HepG2 (cell line): Measurements from ENCODE around the gene MICALL2. TPM values are rescaled to one million over a fixed set of nuclear protein-coding genes. Genes with fewer than 3 reads are reported as not detected.

ENCODE experiments used
- ATAC-seq: fragments of 200-7000 bp; cut with Tn5 transposase; 3 replicates; pipeline ENCODE4 v1.9.1; 2020; ENCODE audit warnings: mild to moderate bottlenecking, moderate library complexity
- BruUV-seq: library from RNA; stranded (reverse); fragments of 400-500 nt; replicated peaks from 2 replicates; lab custom pipeline; 2021; lab: Mats Ljungman, UMichigan
- CTCF ChIA-PET: fragments of 300-600 bp; formaldehyde crosslinking; extraction: SDS; loops from one replicate; lab custom pipeline; 2021; ENCODE audit warnings: low total read pairs, inconsistent platforms, low intra/inter-chr PET ratio; lab: Yijun Ruan, JAX
- POLR2A ChIA-PET: fragments of 350-600 bp; sonication (Branson Sonifier 250); formaldehyde crosslinking; loops from one replicate; lab custom pipeline; 2020; ENCODE audit warnings: antibody characterized with exemption, inconsistent platforms; lab: Yijun Ruan, JAX
- DNase-seq: peaks from one replicate; pipeline ENCODE4 v3.0.0-alpha.2; 2015; ENCODE audit warnings: low spot score
- FAIRE-seq: peaks from 3 replicates; lab custom pipeline; 2011; peaks lifted over from hg19 to GRCh38; lab: Jason Lieb, UNC
- H2AFZ ChIP-seq: one replicate; pipeline ENCODE4 v1.6.1; 2011; ENCODE audit warnings: low read length, inconsistent platforms
- H3K27ac ChIP-seq: fragments of 300-600 bp; 3 replicates; pipeline ENCODE4 v1.8.0; 2011; ENCODE audit warnings: mixed run types, mild to moderate bottlenecking, mixed read lengths, low read length, inconsistent platforms; ENCODE audit not compliant: insufficient read depth; ENCODE audit errors: extremely low read length
- H3K27me3 ChIP-seq, 2 experiments: fragments of 200-600 bp in 1 of 2; 2 replicates in 1 of 2; 3 replicates in 1 of 2; pipeline versions ENCODE4 v1.6.0 to v1.8.0; 2011; ENCODE audit warnings: low read length in 2 of 2, mild to moderate bottlenecking in 2 of 2, moderate library complexity in 2 of 2, inconsistent platforms in 1 of 2; ENCODE audit not compliant: insufficient read depth in 2 of 2, control insufficient read depth in 1 of 2
- H3K36me3 ChIP-seq, 2 experiments: fragments of 200-600 bp in 1 of 2; replicated peaks in 1 of 2; 2 replicates in 1 of 2; 3 replicates in 1 of 2; pipeline versions ENCODE4 v1.5.1 to v1.8.0; 2011; ENCODE audit warnings: low read length in 2 of 2, inconsistent platforms in 1 of 2; ENCODE audit not compliant: insufficient read depth in 2 of 2, control insufficient read depth in 1 of 2
- H3K4me1 ChIP-seq: 2 replicates; pipeline ENCODE4 v1.5.1; 2012; ENCODE audit warnings: low read length, inconsistent platforms; ENCODE audit not compliant: insufficient read depth
- H3K4me2 ChIP-seq: 2 replicates; pipeline ENCODE4 v1.6.0; 2011; ENCODE audit warnings: low read depth, low read length, inconsistent platforms
- H3K4me3 ChIP-seq, 3 experiments: fragments of 200-600 bp in 1 of 3; sonication (generic), shearing (Covaris generic) in 1 of 3; replicated peaks in 1 of 3; 2 replicates each; pipeline ENCODE4 v1.5.1; 2011 to 2016; ENCODE audit warnings: low read length in 3 of 3, inconsistent platforms in 2 of 3, low read depth in 2 of 3, mild to moderate bottlenecking in 2 of 3, control low read depth in 1 of 3, mixed read lengths in 1 of 3; ENCODE audit not compliant: insufficient read depth in 1 of 3
- H3K79me2 ChIP-seq: one replicate; pipeline ENCODE4 v1.6.1; 2011; ENCODE audit warnings: low read length, inconsistent platforms; ENCODE audit not compliant: insufficient read depth
- H3K9ac ChIP-seq: 2 replicates; pipeline ENCODE4 v1.6.0; 2011; ENCODE audit warnings: mild to moderate bottlenecking, low read depth, low read length, inconsistent platforms; ENCODE audit not compliant: insufficient read depth
- H3K9me3 ChIP-seq: 2 replicates; pipeline ENCODE4 v1.5.1; 2012; ENCODE audit warnings: mild to moderate bottlenecking, low read length
- H4K20me1 ChIP-seq: 2 replicates; pipeline ENCODE4 v1.6.0; 2011; ENCODE audit warnings: inconsistent platforms, mild to moderate bottlenecking, low read length, moderate library complexity; ENCODE audit not compliant: insufficient read depth
- CBX2 ChIP-seq, 2 experiments: fragments of 200-600 bp in 1 of 2; sonication (generic); formaldehyde crosslinking in 1 of 2; IDR thresholded peaks; 2 replicates each; pipeline versions ENCODE4 v1.7.0 to v1.8.1; 2018 to 2022; ENCODE audit warnings: low read depth in 2 of 2, low read length in 1 of 2, mild to moderate bottlenecking in 1 of 2, missing genetic modification reagents in 1 of 2
- HNF4A ChIP-seq: sonication (generic); formaldehyde crosslinking; IDR thresholded peaks from 2 replicates; pipeline ENCODE4 v1.4.0; 2020; ENCODE audit warnings: missing genetic modification reagents
- KDM2A ChIP-seq: sonication (generic); formaldehyde crosslinking; IDR thresholded peaks from 2 replicates; pipeline ENCODE4 v1.4.0; 2020; ENCODE audit warnings: low read depth, missing genetic modification reagents, borderline replicate concordance
- NR2F6 ChIP-seq, 2 experiments: IDR thresholded peaks; 2 replicates each; pipeline ENCODE4 v1.6.1; 2016; ENCODE audit warnings: antibody characterized with exemption in 1 of 2, mild to moderate bottlenecking in 1 of 2
- RNF219 ChIP-seq: sonication (generic); formaldehyde crosslinking; IDR thresholded peaks from 2 replicates; pipeline ENCODE4 v1.5.0; 2020; ENCODE audit warnings: mild to moderate bottlenecking, missing genetic modification reagents
- SRF ChIP-seq: IDR thresholded peaks from 2 replicates; pipeline ENCODE4 v1.6.1; 2011; ENCODE audit warnings: mild to moderate bottlenecking, low read depth, low read length, moderate library complexity
- ZNF350 ChIP-seq: sonication (generic); formaldehyde crosslinking; IDR thresholded peaks from 2 replicates; pipeline ENCODE4 v1.4.0; 2020; ENCODE audit warnings: mild to moderate bottlenecking, low read depth, missing genetic modification reagents, borderline replicate concordance
- ZNF362 ChIP-seq: sonication (generic); formaldehyde crosslinking; IDR thresholded peaks from 2 replicates; pipeline ENCODE4 v1.4.0; 2020; ENCODE audit warnings: missing genetic modification reagents, mild to moderate bottlenecking, borderline replicate concordance
- ZNF530 ChIP-seq: sonication (generic); formaldehyde crosslinking; IDR thresholded peaks from 2 replicates; pipeline ENCODE4 v1.5.0; 2020; ENCODE audit warnings: low read depth, mild to moderate bottlenecking, missing genetic modification reagents
- ZNF563 ChIP-seq: sonication (generic); formaldehyde crosslinking; IDR thresholded peaks from 2 replicates; pipeline ENCODE4 v1.8.0; 2022; ENCODE audit warnings: mild to moderate bottlenecking, moderate library complexity, missing genetic modification reagents
- ZNF737 ChIP-seq: sonication (generic); formaldehyde crosslinking; IDR thresholded peaks from 2 replicates; pipeline ENCODE4 v1.5.0; 2020; ENCODE audit warnings: missing genetic modification reagents, mild to moderate bottlenecking, borderline replicate concordance
- WGBS: methylation state at CpG from one replicate; pipeline ENCODE4 v1.1.6; 2017; ENCODE audit warnings: low lambda C conversion rate; 5-methylcytosine and 5-hydroxymethylcytosine counted together
- in situ Hi-C: cut with HindIII; loops from 2 replicates; pipeline ENCODE4 v1.10.0; 2017; ENCODE audit warnings: low pct_unique_long_range_greater_than_20kb; ENCODE audit not compliant: extremely low pct_ligation_motif_present
- intact Hi-C: fragments of 100-400 bp; cut with micrococcal nuclease; formaldehyde crosslinking; loops from one replicate; pipeline ENCODE4 v1.10.0; 2022; ENCODE audit not compliant: unreplicated experiment
- polyA plus RNA-seq, 8 experiments: library from polyadenylated mRNA; depleted of rRNA in 3 of 8; stranded (reverse) in 7 of 8; unstranded in 1 of 8; fragments of >200 nt; fragmentation: Illumina TruSeq in 4 of 8; extraction: Trizol in 4 of 8; gene quantifications; 2 replicates each; pipeline versions ENCODE4 v1.2.1 to v1.2.3, GENCODE V29; 2011 to 2016; ENCODE audit warnings: low read depth in 4 of 8, missing spikeins in 1 of 8, mixed read lengths in 1 of 8; ENCODE audit not compliant: insufficient read depth in 1 of 8
- total RNA-seq, 5 experiments: library from RNA; depleted of rRNA; stranded (reverse); fragments of >200 nt; fragmentation: Illumina TruSeq; extraction: Trizol; gene quantifications; 2 replicates each; pipeline ENCODE4 v1.2.3, GENCODE V29; 2016; ENCODE audit warnings: low read depth in 1 of 5

Gene MICALL2
- total and polyA plus RNA-seq, 2 of the 13 experiments (the other 11 are each of a cell fraction or from before 2014, with no cell fraction given): 5.8 to 12.4 TPM

GRCh38 chr7:1475393-1475792 lies 16.1 kb upstream of the MICALL2 start:
- H3K27ac ChIP-seq: no peak overlapping the region
- DNase-seq: no peak
- no TSS peak for BruUV-seq
- intact Hi-C loops (no loop called here), in situ Hi-C loops (no loop called here)
- H3K36me3 ChIP-seq: peaks cover 17 to 20% of the 10 kb centered on the region in 2 experiments; a peak in 3 of 5 replicates
- no peaks in the 10 kb centered on the region for H3K4me1 ChIP-seq
- no peak overlapping the region for H2AFZ ChIP-seq
- no peaks in the 10 kb centered on the region for H3K9me3 ChIP-seq
- H3K4me2 ChIP-seq: no peak overlapping the region
- H3K27me3 ChIP-seq: no peaks in the 10 kb centered on the region
- CTCF ChIA-PET: no interaction called here
- no peak for FAIRE-seq
- 100% methylated on average over 6 of the region's 17 CpGs for WGBS
- no peaks in the 10 kb centered on the region for H4K20me1 ChIP-seq
- POLR2A ChIA-PET: interaction anchor here (1.3 kb wide), 1 partner anchor 9 kb away, joined by 4 read pairs; no protein-coding TSS in a partner anchor
- no peak overlapping the region for H3K9ac ChIP-seq
- H3K79me2 ChIP-seq: no peaks in the 10 kb centered on the region
- TF ChIP-seq ZNF737 (CRISPR knock-in tag) (no peak), RNF219 (CRISPR knock-in tag) (no peak), SRF (no peak)
- no peak for ATAC-seq
- H3K4me3 ChIP-seq: no peak overlapping the region

GRCh38 chr7:1474736-1475135 lies 15.5 kb upstream of the MICALL2 start:
- ATAC-seq (no peak), FAIRE-seq (no peak), DNase-seq (no peak)
- intact Hi-C loops (no loop called here), in situ Hi-C loops (no loop called here)
- no TSS peak for BruUV-seq
- 100% methylated on average over 2 of the region's 24 CpGs for WGBS
- CTCF ChIA-PET: interaction anchor here (1.6 kb wide), 1 partner anchor 249 kb away, joined by 9 read pairs; no protein-coding TSS in a partner anchor
- no peak overlapping the region for H3K4me2 ChIP-seq
- H3K9ac ChIP-seq: no peak overlapping the region
- H3K4me3 ChIP-seq: no peak overlapping the region
- no peaks in the 10 kb centered on the region for H4K20me1 ChIP-seq
- H3K27me3 ChIP-seq: no peaks in the 10 kb centered on the region
- H3K36me3 ChIP-seq: peaks cover 15 to 20% of the 10 kb centered on the region in 2 experiments; a peak in 3 of 5 replicates
- H3K4me1 ChIP-seq: no peaks in the 10 kb centered on the region
- POLR2A ChIA-PET: interaction anchor here (0.6 to 1.3 kb wide), 3 partner anchors 8 to 497 kb away, joined by 3 to 4 read pairs (median 3); no protein-coding TSS in a partner anchor
- H2AFZ ChIP-seq: no peak overlapping the region
- no peaks in the 10 kb centered on the region for H3K9me3 ChIP-seq
- no peaks in the 10 kb centered on the region for H3K79me2 ChIP-seq
- H3K27ac ChIP-seq: no peak overlapping the region
- no peak for TF ChIP-seq KDM2A (CRISPR knock-in tag)
- TF ChIP-seq ZNF350: no peak
- TF ChIP-seq ZNF362 (CRISPR knock-in tag): no peak
- no peak for TF ChIP-seq ZNF563 (CRISPR knock-in tag)
- TF ChIP-seq NR2F6 (IDR thresholded peaks at IDR 0.05): no peak
- TF ChIP-seq NR2F6 (CRISPR knock-in tag; IDR thresholded peaks at IDR 0.05): no peak
- no peak for TF ChIP-seq ZNF530 (CRISPR knock-in tag)
- TF ChIP-seq HNF4A (CRISPR knock-in tag): no peak
- TF ChIP-seq CBX2 (IDR thresholded peaks at IDR 0.05; ENCODE audit: low read depth, low read length): no peak
- TF ChIP-seq CBX2 (CRISPR knock-in tag; IDR thresholded peaks at IDR 0.05; ENCODE audit: low read depth): no peak
